ENCODE data around the gene NDUFB8. TPM values are rescaled to one million over a fixed set of nuclear protein-coding genes. Genes with fewer than 3 reads are reported as not detected.

Gene NDUFB8
- polyA plus RNA-seq, 4 donors, result 186 to 484 (median 406) TPM

DNA sequence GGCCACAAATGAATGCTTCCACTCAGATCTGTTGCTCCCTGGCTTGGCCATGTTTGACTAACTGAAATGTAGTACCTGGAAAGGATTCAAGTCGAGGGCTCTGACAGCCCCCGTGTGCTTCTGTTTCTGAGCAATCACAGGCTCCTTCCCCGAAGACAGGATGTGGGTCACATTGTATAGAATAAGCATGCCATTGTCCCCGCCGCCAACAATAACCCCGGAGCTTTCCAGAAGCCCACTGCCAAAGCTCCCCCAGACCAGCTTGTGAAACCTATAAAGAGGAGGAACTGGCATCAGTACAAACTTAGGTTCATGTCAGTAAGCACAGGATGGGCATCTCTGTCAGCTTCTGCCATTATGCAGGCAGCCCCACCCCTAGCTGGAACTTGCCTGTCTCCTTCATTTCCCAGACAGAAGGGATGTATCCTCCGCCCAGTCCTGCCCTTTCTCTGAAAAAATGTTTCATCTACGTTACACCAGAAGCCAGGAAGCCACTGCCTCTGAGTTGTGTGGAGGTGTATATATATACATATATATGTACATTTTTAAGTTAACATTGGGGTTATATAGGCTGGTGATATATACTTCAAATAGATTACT, 20.3 kb downstream of the NDUFB8 start:
- H3K27me3 ChIP-seq (ENCODE audit: control insufficient read depth in 3 of 3, insufficient read depth in 3 of 3, low read length in 3 of 3), result no peaks in the 10 kb centered on the region
- H3K4me3 ChIP-seq (ENCODE audit: low read depth in 1 of 3, low read length in 3 of 3), result no peak overlapping the region
- peak overlapping the region in 1 of 3 donors; percentile 12 for H3K27ac ChIP-seq (ENCODE audit: low read depth in 1 of 3, low read length in 2 of 3)
- H3K9me3 ChIP-seq (ENCODE audit: control insufficient read depth in 2 of 2, insufficient read depth in 1 of 2, low read depth in 1 of 2, low read length in 1 of 2), result no peaks in the 10 kb centered on the region
- peaks cover 3 to 21% (median 3%) of the 10 kb centered on the region in 3 donors for H3K36me3 ChIP-seq (ENCODE audit: control insufficient read depth in 3 of 3, insufficient read depth in 2 of 3, low read depth in 1 of 3, low read length in 3 of 3)
- WGBS, 3 donors, result 67 to 80% (median 69%) methylated on average over 8 of the region's 8 CpGs
- no peak for FAIRE-seq
- peak in 1 of 2 donors; percentile 47 for DNase-seq
- H3K4me1 ChIP-seq (ENCODE audit: control insufficient read depth in 3 of 3, insufficient read depth in 2 of 3, low read depth in 1 of 3, low read length in 2 of 3), result peaks cover 0 to 2% (median 0%) of the 10 kb centered on the region in 3 donors

GRCh38 chr10:100508691-100509150, 20.9 kb downstream of the NDUFB8 start:
- DNase-seq (peak; percentile 60 to 64), FAIRE-seq (no peak)
- Histone ChIP-seq H3K4me3 (ENCODE audit: low read depth in 1 of 3, low read length in 3 of 3) (no peak overlapping the region), H3K27ac (ENCODE audit: low read depth in 1 of 3, low read length in 2 of 3) (no peak overlapping the region), H3K27me3 (ENCODE audit: control insufficient read depth in 3 of 3, insufficient read depth in 3 of 3, low read length in 3 of 3) (no peaks in the 10 kb centered on the region), H3K36me3 (ENCODE audit: control insufficient read depth in 3 of 3, insufficient read depth in 2 of 3, low read depth in 1 of 3, low read length in 3 of 3) (peaks cover 3 to 21% (median 3%) of the 10 kb centered on the region in 3 donors), H3K9me3 (ENCODE audit: control insufficient read depth in 2 of 2, insufficient read depth in 1 of 2, low read depth in 1 of 2, low read length in 1 of 2) (no peaks in the 10 kb centered on the region), H3K4me1 (ENCODE audit: control insufficient read depth in 3 of 3, insufficient read depth in 2 of 3, low read depth in 1 of 3, low read length in 2 of 3) (peaks cover 0 to 2% (median 0%) of the 10 kb centered on the region in 3 donors)
- 37 to 54% (median 44%) methylated on average over 3 of the region's 3 CpGs for WGBS, 3 donors

DNA sequence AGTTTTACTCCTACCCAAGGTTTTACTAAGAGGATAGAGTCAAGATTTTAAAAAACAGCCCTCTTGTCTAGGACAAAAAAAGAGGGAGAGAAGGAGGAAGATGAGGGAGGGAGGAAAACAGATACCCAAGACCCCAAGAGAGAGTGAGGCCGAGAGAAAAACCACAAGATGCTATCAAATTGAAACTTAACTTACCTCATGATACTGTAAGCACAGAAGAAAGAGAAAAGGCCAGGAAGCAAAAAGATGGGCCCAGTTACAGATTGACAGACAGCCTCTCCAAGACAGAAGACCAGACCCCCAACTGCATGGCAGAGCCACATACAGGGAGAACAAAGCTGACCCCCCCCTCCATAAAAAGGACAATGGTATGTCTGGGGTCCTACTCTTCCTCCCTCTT, 21.4 kb downstream of the NDUFB8 start:
- Histone ChIP-seq H3K4me3 (ENCODE audit: low read depth in 1 of 3, low read length in 3 of 3) (no peak overlapping the region), H3K36me3 (ENCODE audit: control insufficient read depth in 3 of 3, insufficient read depth in 2 of 3, low read depth in 1 of 3, low read length in 3 of 3) (peaks cover 3 to 21% (median 3%) of the 10 kb centered on the region in 3 donors), H3K4me1 (ENCODE audit: control insufficient read depth in 3 of 3, insufficient read depth in 2 of 3, low read depth in 1 of 3, low read length in 2 of 3) (peaks cover 0 to 2% (median 0%) of the 10 kb centered on the region in 3 donors), H3K9me3 (ENCODE audit: control insufficient read depth in 2 of 2, insufficient read depth in 1 of 2, low read depth in 1 of 2, low read length in 1 of 2) (no peaks in the 10 kb centered on the region), H3K27ac (ENCODE audit: low read depth in 1 of 3, low read length in 2 of 3) (no peak overlapping the region), H3K27me3 (ENCODE audit: control insufficient read depth in 3 of 3, insufficient read depth in 3 of 3, low read length in 3 of 3) (no peaks in the 10 kb centered on the region)
- 44 to 67% (median 67%) methylated on average over 1 of the region's 1 CpG for WGBS, 3 donors
- FAIRE-seq (no peak), DNase-seq (no peak)

- H3K27ac ChIP-seq (ENCODE audit: low read depth in 1 of 3, low read length in 2 of 3), result no peak overlapping the region
- H3K36me3 ChIP-seq (ENCODE audit: control insufficient read depth in 3 of 3, insufficient read depth in 2 of 3, low read depth in 1 of 3, low read length in 3 of 3), result peaks cover 0 to 21% (median 3%) of the 10 kb centered on the region in 3 donors
- 92 to 98% (median 95%) methylated on average over 5 of the region's 5 CpGs for WGBS, 3 donors
- DNase-seq (no peak), FAIRE-seq (no peak)
- H3K4me3 ChIP-seq (ENCODE audit: low read depth in 1 of 3, low read length in 3 of 3), result no peak overlapping the region
- no peaks in the 10 kb centered on the region for H3K27me3 ChIP-seq (ENCODE audit: control insufficient read depth in 3 of 3, insufficient read depth in 3 of 3, low read length in 3 of 3)
- no peaks in the 10 kb centered on the region for H3K9me3 ChIP-seq (ENCODE audit: control insufficient read depth in 2 of 2, insufficient read depth in 1 of 2, low read depth in 1 of 2, low read length in 1 of 2)
- peaks cover 0 to 2% (median 0%) of the 10 kb centered on the region in 3 donors for H3K4me1 ChIP-seq (ENCODE audit: control insufficient read depth in 3 of 3, insufficient read depth in 2 of 3, low read depth in 1 of 3, low read length in 2 of 3)
Measured at GRCh38 chr10:100507357-100507732, 22.3 kb downstream of the NDUFB8 start.

- Histone ChIP-seq H3K9me3 (ENCODE audit: control insufficient read depth in 2 of 2, insufficient read depth in 1 of 2, low read depth in 1 of 2, low read length in 1 of 2) (no peaks in the 10 kb centered on the region), H3K4me1 (ENCODE audit: control insufficient read depth in 3 of 3, insufficient read depth in 2 of 3, low read depth in 1 of 3, low read length in 2 of 3) (peaks cover 0 to 2% (median 0%) of the 10 kb centered on the region in 3 donors), H3K27ac (ENCODE audit: low read depth in 1 of 3, low read length in 2 of 3) (no peak overlapping the region), H3K27me3 (ENCODE audit: control insufficient read depth in 3 of 3, insufficient read depth in 3 of 3, low read length in 3 of 3) (no peaks in the 10 kb centered on the region), H3K4me3 (ENCODE audit: low read depth in 1 of 3, low read length in 3 of 3) (no peak overlapping the region), H3K36me3 (ENCODE audit: control insufficient read depth in 3 of 3, insufficient read depth in 2 of 3, low read depth in 1 of 3, low read length in 3 of 3) (peaks cover 0 to 26% (median 3%) of the 10 kb centered on the region in 3 donors)
- FAIRE-seq (no peak), DNase-seq (no peak)
- WGBS, 3 donors, result 95 to 96% (median 96%) methylated on average over 5 of the region's 5 CpGs
Measured at GRCh38 chr10:100506596-100507356, 22.9 kb downstream of the NDUFB8 start.

DNA sequence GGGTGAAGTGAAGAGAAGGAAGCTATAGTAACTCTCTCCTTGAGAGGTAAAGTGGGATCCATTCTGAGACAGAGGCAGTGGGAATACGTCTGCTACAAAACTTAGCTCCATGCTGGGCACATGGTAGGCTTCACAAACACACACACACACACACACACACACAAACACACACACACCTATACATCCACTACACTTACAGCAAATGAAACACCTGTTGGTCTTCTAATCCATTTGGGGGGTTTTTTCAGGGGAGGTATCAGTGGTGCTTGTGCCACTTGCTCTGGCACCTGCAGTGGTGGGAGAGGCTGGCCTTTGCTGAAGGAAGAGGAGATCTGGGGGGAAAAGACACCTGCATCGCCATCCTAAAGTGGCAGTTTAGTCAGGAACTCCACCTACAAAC, 24.5 kb downstream of the NDUFB8 start:
- peaks cover 0 to 2% (median 0%) of the 10 kb centered on the region in 3 donors for H3K4me1 ChIP-seq (ENCODE audit: control insufficient read depth in 3 of 3, insufficient read depth in 2 of 3, low read depth in 1 of 3, low read length in 2 of 3)

GRCh38 chr10:100504096-100504495, 25.6 kb downstream of the NDUFB8 start:
- H3K27me3 ChIP-seq (ENCODE audit: control insufficient read depth in 3 of 3, insufficient read depth in 3 of 3, low read length in 3 of 3), result no peaks in the 10 kb centered on the region
- H3K27ac ChIP-seq (ENCODE audit: low read depth in 1 of 3, low read length in 2 of 3), result no peak overlapping the region
- DNase-seq (no peak), FAIRE-seq (no peak)
- no peak overlapping the region for H3K4me3 ChIP-seq (ENCODE audit: low read depth in 1 of 3, low read length in 3 of 3)
- no peaks in the 10 kb centered on the region for H3K9me3 ChIP-seq (ENCODE audit: control insufficient read depth in 2 of 2, insufficient read depth in 1 of 2, low read depth in 1 of 2, low read length in 1 of 2)
- WGBS, 3 donors, result 81 to 84% (median 82%) methylated on average over 5 of the region's 5 CpGs
- peaks cover 0 to 27% (median 3%) of the 10 kb centered on the region in 3 donors for H3K36me3 ChIP-seq (ENCODE audit: control insufficient read depth in 3 of 3, insufficient read depth in 2 of 3, low read depth in 1 of 3, low read length in 3 of 3)
- no peaks in the 10 kb centered on the region for H3K4me1 ChIP-seq (ENCODE audit: control insufficient read depth in 3 of 3, insufficient read depth in 2 of 3, low read depth in 1 of 3, low read length in 2 of 3)

More for the DNA sequence above, 24.5 kb downstream of the NDUFB8 start:
- 92 to 99% (median 97%) methylated on average over 2 of the region's 2 CpGs for WGBS, 3 donors
- Histone ChIP-seq H3K27ac (ENCODE audit: low read depth in 1 of 3, low read length in 2 of 3) (no peak overlapping the region), H3K9me3 (ENCODE audit: control insufficient read depth in 2 of 2, insufficient read depth in 1 of 2, low read depth in 1 of 2, low read length in 1 of 2) (no peaks in the 10 kb centered on the region), H3K4me3 (ENCODE audit: low read depth in 1 of 3, low read length in 3 of 3) (no peak overlapping the region), H3K36me3 (ENCODE audit: control insufficient read depth in 3 of 3, insufficient read depth in 2 of 3, low read depth in 1 of 3, low read length in 3 of 3) (peaks cover 0 to 26% (median 3%) of the 10 kb centered on the region in 3 donors), H3K27me3 (ENCODE audit: control insufficient read depth in 3 of 3, insufficient read depth in 3 of 3, low read length in 3 of 3) (no peaks in the 10 kb centered on the region)
- DNase-seq, result no peak
- no peak for FAIRE-seq

DNA sequence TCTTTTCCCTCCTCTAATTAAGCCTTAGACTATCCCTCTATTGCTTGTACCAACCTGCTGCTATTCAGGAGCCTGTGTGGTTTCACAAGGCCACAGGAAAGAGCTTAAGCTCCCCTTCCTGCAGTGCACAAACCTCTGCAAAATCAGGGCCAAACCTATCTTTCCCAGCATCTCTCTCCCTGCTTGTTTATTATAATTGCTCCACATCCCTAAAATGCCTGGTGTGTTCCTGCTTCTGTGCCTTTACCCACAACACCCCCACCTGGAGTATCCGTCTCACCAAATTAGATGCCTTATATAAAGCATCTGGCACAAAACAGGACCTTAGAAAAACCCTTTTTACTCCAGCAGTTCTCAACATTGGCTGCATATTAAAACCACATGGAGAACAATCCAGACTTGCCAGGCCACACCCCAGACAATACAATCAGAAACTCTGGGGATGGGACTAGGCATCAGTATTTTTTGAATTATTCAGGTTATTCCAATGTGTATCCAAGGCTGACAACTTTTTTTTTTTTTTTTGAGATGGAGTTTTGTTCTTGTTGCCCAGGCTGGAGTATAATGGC, 26.7 kb downstream of the NDUFB8 start:
- no peak for FAIRE-seq

More for the DNA sequence above, 26.7 kb downstream of the NDUFB8 start:
- DNase-seq, result no peak
- Histone ChIP-seq H3K4me3 (ENCODE audit: low read depth in 1 of 3, low read length in 3 of 3) (no peak overlapping the region), H3K9me3 (ENCODE audit: control insufficient read depth in 2 of 2, insufficient read depth in 1 of 2, low read depth in 1 of 2, low read length in 1 of 2) (no peaks in the 10 kb centered on the region), H3K27me3 (ENCODE audit: control insufficient read depth in 3 of 3, insufficient read depth in 3 of 3, low read length in 3 of 3) (no peaks in the 10 kb centered on the region), H3K27ac (ENCODE audit: low read depth in 1 of 3, low read length in 2 of 3) (no peak overlapping the region), H3K4me1 (ENCODE audit: control insufficient read depth in 3 of 3, insufficient read depth in 2 of 3, low read depth in 1 of 3, low read length in 2 of 3) (no peaks in the 10 kb centered on the region), H3K36me3 (ENCODE audit: control insufficient read depth in 3 of 3, insufficient read depth in 2 of 3, low read depth in 1 of 3, low read length in 3 of 3) (peaks cover 0 to 35% (median 6%) of the 10 kb centered on the region in 3 donors)
- 94 to 97% (median 96%) methylated on average over 1 of the region's 1 CpG for WGBS, 3 donors

All from small intestine (tissue), 7 donors.